GM12873 (cell line): ENCODE results near the gene BIRC2.

Experiments used
- CTCF ChIP-seq: IDR thresholded peaks from 2 replicates; pipeline ENCODE4 v1.5.1; 2012; ENCODE audit warnings: low read depth, mild to moderate bottlenecking, moderate library complexity, low read length, control low read depth; ENCODE audit not compliant: insufficient read depth; ENCODE audit errors: missing control alignments

BIRC2 gene

GRCh38 chr11:102307727-102308038 lies 39.3 kb upstream of the BIRC2 start:
- no peak for TF ChIP-seq CTCF

- TF ChIP-seq CTCF = peak; percentile 34
Measured at GRCh38 chr11:102309621-102310541, 37.1 kb upstream of the BIRC2 start.

- no peak for TF ChIP-seq CTCF
Measured at GRCh38 chr11:102312667-102313066, 34.3 kb upstream of the BIRC2 start.

- TF ChIP-seq CTCF = no peak
Measured at GRCh38 chr11:102313238-102313940, 33.6 kb upstream of the BIRC2 start.

- no peak for TF ChIP-seq CTCF
Measured at GRCh38 chr11:102314784-102315183, 32.2 kb upstream of the BIRC2 start.

- TF ChIP-seq CTCF = no peak
Measured at GRCh38 chr11:102316346-102316904, 30.6 kb upstream of the BIRC2 start.

GRCh38 chr11:102317099-102317767 lies 29.8 kb upstream of the BIRC2 start, which contains the start of gene BIRC3:
BIRC3 (plus strand) TSS chr11:102317484; CDS start chr11:102324510, 7,026 bp downstream.
- TF ChIP-seq CTCF = no peak
